HCT116 (cell line): Measurements from ENCODE around the gene TMEM244. TPM values are rescaled to one million over a fixed set of nuclear protein-coding genes. Genes with fewer than 3 reads are reported as not detected.

Experiments used
- ATAC-seq: fragments of 200-7000 bp; cut with Tn5 transposase; 2 replicates; pipeline ENCODE4 v1.9.1; 2020; ENCODE audit warnings: mild to moderate bottlenecking, moderate library complexity
- BruUV-seq: library from RNA; stranded (reverse); fragments of 400-500 nt; replicated peaks from 2 replicates; lab custom pipeline; 2021; lab: Mats Ljungman, UMichigan
- CTCF ChIA-PET: fragments of 300-600 bp; sonication (Branson Sonifier 250); formaldehyde crosslinking; loops from one replicate; lab custom pipeline; 2021; ENCODE audit warnings: antibody characterized with exemption; lab: Charles Lee
- POLR2A ChIA-PET: fragments of 300-600, 350-600 bp; sonication (Branson Sonifier 250); formaldehyde crosslinking; loops from one replicate; lab custom pipeline; 2021; ENCODE audit warnings: antibody characterized with exemption; lab: Charles Lee
- RAD21 ChIA-PET, 2 experiments: fragments of 300-600 bp; sonication (Branson Sonifier 250); formaldehyde crosslinking; loops; one replicate each; lab custom pipeline; 2023; ENCODE audit warnings: low total read pairs in 2 of 2; ENCODE audit not compliant: uncharacterized antibody in 2 of 2, unreplicated experiment in 2 of 2, low non-redundant PET in 1 of 2; lab: Charles Lee
- DNase-seq: peaks from one replicate; pipeline ENCODE4 v3.0.0-alpha.2; 2010; ENCODE audit warnings: low read depth, low spot score
- H2AFZ ChIP-seq: fragments of 200-600 bp; shearing (Covaris generic), sonication (generic); 2 replicates; pipeline ENCODE4 v1.6.1; 2017; ENCODE audit warnings: low read depth, mixed run types, mixed read lengths, antibody characterized with exemption, low read length; ENCODE audit not compliant: poor library complexity, severe bottlenecking
- H3K27ac ChIP-seq: 2 replicates; pipeline ENCODE4 v1.5.1; 2012; ENCODE audit warnings: low read depth, low read length
- H3K27me3 ChIP-seq: fragments of 200-600 bp; sonication (generic); 2 replicates; pipeline ENCODE4 v1.6.1; 2016; ENCODE audit warnings: mixed run types, low read length, mixed read lengths; ENCODE audit not compliant: insufficient read depth
- H3K36me3 ChIP-seq, 2 experiments: fragments of 200-500 bp in 1 of 2; fragments of 200-600 bp in 1 of 2; sonication (Bioruptor generic) in 1 of 2; sonication (generic) in 1 of 2; 2 replicates each; pipeline versions ENCODE4 v1.5.1 to v1.6.1; 2014 to 2016; ENCODE audit warnings: low read length in 2 of 2, inconsistent platforms in 1 of 2, mixed read lengths in 1 of 2, mixed run types in 1 of 2; ENCODE audit not compliant: insufficient read depth in 2 of 2, control insufficient read depth in 1 of 2
- H3K4me1 ChIP-seq, 2 experiments: fragments of 200-600 bp in 1 of 2; sonication (generic) in 1 of 2; 2 replicates each; pipeline versions ENCODE4 v1.5.1 to v1.6.1; 2012 to 2017; ENCODE audit warnings: low read length in 2 of 2, inconsistent platforms in 1 of 2, mild to moderate bottlenecking in 1 of 2, mixed read lengths in 1 of 2, mixed run types in 1 of 2, moderate library complexity in 1 of 2; ENCODE audit not compliant: insufficient read depth in 2 of 2, control insufficient read depth in 1 of 2
- H3K4me2 ChIP-seq: fragments of 200-600 bp; sonication (generic); 2 replicates; pipeline ENCODE4 v1.6.1; 2017; ENCODE audit warnings: mixed run types, low read length, mixed read lengths
- H3K4me3 ChIP-seq, 2 experiments: fragments of 200-600 bp in 1 of 2; sonication (generic) in 1 of 2; replicated peaks in 1 of 2; 2 replicates each; pipeline ENCODE4 v1.5.1; 2011 to 2016; ENCODE audit warnings: low read length in 2 of 2, control low read depth in 1 of 2, low read depth in 1 of 2, mild to moderate bottlenecking in 1 of 2, mixed read lengths in 1 of 2, mixed run types in 1 of 2
- H3K79me2 ChIP-seq: fragments of 200-600 bp; sonication (generic); 2 replicates; pipeline ENCODE4 v1.6.1; 2017; ENCODE audit warnings: mild to moderate bottlenecking, mixed run types, low read length, moderate library complexity, mixed read lengths; ENCODE audit not compliant: insufficient read depth
- H3K9ac ChIP-seq: fragments of 200-600 bp; sonication (generic); 2 replicates; pipeline ENCODE4 v1.6.1; 2016; ENCODE audit warnings: low read length, mixed read lengths
- H3K9me2 ChIP-seq: fragments of 200-600 bp; sonication (generic), shearing (Covaris generic); 2 replicates; pipeline ENCODE4 v1.6.1; 2017; ENCODE audit warnings: mixed run types, mild to moderate bottlenecking, moderate library complexity; ENCODE audit not compliant: insufficient read depth
- H3K9me3 ChIP-seq, 2 experiments: fragments of 200-500 bp in 1 of 2; fragments of 200-600 bp in 1 of 2; sonication (Bioruptor generic) in 1 of 2; sonication (generic) in 1 of 2; 2 replicates each; pipeline ENCODE4 v1.6.1; 2014 to 2017; ENCODE audit warnings: low read length in 2 of 2, mixed read lengths in 2 of 2, inconsistent platforms in 1 of 2, low read depth in 1 of 2, mild to moderate bottlenecking in 1 of 2, mixed run types in 1 of 2, moderate library complexity in 1 of 2; ENCODE audit not compliant: control insufficient read depth in 1 of 2, insufficient read depth in 1 of 2
- H4K20me1 ChIP-seq: fragments of 200-600 bp; sonication (generic), shearing (Covaris generic); 2 replicates; pipeline ENCODE4 v1.6.1; 2017; ENCODE audit warnings: mixed run types, mild to moderate bottlenecking, moderate library complexity; ENCODE audit not compliant: insufficient read depth
- ATF3 ChIP-seq: IDR thresholded peaks from 2 replicates; pipeline ENCODE4 v1.6.1; 2012
- CBX3 ChIP-seq: IDR thresholded peaks from 2 replicates; pipeline ENCODE4 v1.6.1; 2012; ENCODE audit warnings: low read depth
- CEBPB ChIP-seq: IDR thresholded peaks from 2 replicates; pipeline ENCODE4 v1.6.1; 2012; ENCODE audit warnings: low read depth
- EGR1 ChIP-seq: IDR thresholded peaks from 2 replicates; pipeline ENCODE4 v1.6.1; 2012; ENCODE audit warnings: low read depth
- EZH2 ChIP-seq: fragments of 200-600 bp; sonication (generic); IDR thresholded peaks from 2 replicates; pipeline ENCODE4 v1.6.1; 2017; ENCODE audit warnings: antibody characterized with exemption, mixed run types
- EZH2phosphoT487 ChIP-seq: fragments of 200-600 bp; IDR thresholded peaks from 2 replicates; pipeline ENCODE4 v1.6.1; 2018; ENCODE audit warnings: antibody characterized with exemption, borderline replicate concordance
- FOSL1 ChIP-seq: IDR thresholded peaks from 2 replicates; pipeline ENCODE4 v1.6.1; 2012; ENCODE audit warnings: low read depth
- JUND ChIP-seq: IDR thresholded peaks from 2 replicates; pipeline ENCODE4 v1.6.1; 2012
- MAX ChIP-seq: IDR thresholded peaks from 2 replicates; pipeline ENCODE4 v1.6.1; 2012
- POLR2A ChIP-seq: IDR thresholded peaks from 2 replicates; pipeline ENCODE4 v1.7.0; 2011; ENCODE audit warnings: borderline replicate concordance; ENCODE audit not compliant: insufficient read depth, insufficient read length; ENCODE audit errors: extremely low read depth
- POLR2AphosphoS5 ChIP-seq: IDR thresholded peaks from 2 replicates; pipeline ENCODE4 v1.6.1; 2011; ENCODE audit warnings: mild to moderate bottlenecking, low read depth, low read length, moderate library complexity
- SIN3A ChIP-seq: IDR thresholded peaks from 2 replicates; pipeline ENCODE4 v1.6.1; 2012; ENCODE audit warnings: low read depth
- SRF ChIP-seq: IDR thresholded peaks from 2 replicates; pipeline ENCODE4 v1.6.1; 2012; ENCODE audit warnings: low read depth
- YY1 ChIP-seq: IDR thresholded peaks from 2 replicates; pipeline ENCODE4 v1.6.1; 2011; ENCODE audit warnings: low read length, low read depth, moderate library complexity, mild to moderate bottlenecking; ENCODE audit not compliant: insufficient replicate concordance; ENCODE audit errors: extremely low read depth
- ZNF274 ChIP-seq: fragments of 200-500 bp; sonication (Bioruptor generic); IDR thresholded peaks from 2 replicates; pipeline ENCODE4 v1.6.1; 2014; ENCODE audit warnings: mild to moderate bottlenecking, low read depth, low read length, inconsistent platforms
- intact Hi-C: fragments of 100-400 bp; cut with micrococcal nuclease; formaldehyde crosslinking; loops from 2 replicates; pipeline ENCODE4 v1.10.0; 2022
- total RNA-seq: library from RNA; stranded (reverse); gene quantifications from one replicate; pipeline ENCODE4 v1.2.1, GENCODE V29; 2021; ENCODE audit not compliant: unreplicated experiment
- TF ChIP-seq, protein P1 (sequence below), 3 experiments: fragments of 200-600 bp in 1 of 3; sonication (generic) in 1 of 3; IDR thresholded peaks in 2 of 3; conservative IDR thresholded peaks in 1 of 3; 2 replicates each; pipeline ENCODE4 v1.5.1; 2012 to 2017; ENCODE audit warnings: low read depth in 2 of 3, low read length in 2 of 3, antibody characterized with exemption in 1 of 3, borderline replicate concordance in 1 of 3, control low read depth in 1 of 3, mild to moderate bottlenecking in 1 of 3, mixed read lengths in 1 of 3, mixed run types in 1 of 3, moderate library complexity in 1 of 3; ENCODE audit not compliant: insufficient read depth in 1 of 3
- TF ChIP-seq, protein P2 (sequence below): IDR thresholded peaks from 2 replicates; pipeline ENCODE4 v1.6.1; 2011; ENCODE audit warnings: mild to moderate bottlenecking, low read length, moderate library complexity; ENCODE audit not compliant: insufficient replicate concordance; ENCODE audit errors: extremely low read depth
- TF ChIP-seq, protein P3 (sequence below): IDR thresholded peaks from 2 replicates; pipeline ENCODE4 v1.6.1; 2012; ENCODE audit warnings: low read depth

TMEM244 gene
- total RNA-seq, 1 experiment from 2014 or later, result not detected

DNA sequence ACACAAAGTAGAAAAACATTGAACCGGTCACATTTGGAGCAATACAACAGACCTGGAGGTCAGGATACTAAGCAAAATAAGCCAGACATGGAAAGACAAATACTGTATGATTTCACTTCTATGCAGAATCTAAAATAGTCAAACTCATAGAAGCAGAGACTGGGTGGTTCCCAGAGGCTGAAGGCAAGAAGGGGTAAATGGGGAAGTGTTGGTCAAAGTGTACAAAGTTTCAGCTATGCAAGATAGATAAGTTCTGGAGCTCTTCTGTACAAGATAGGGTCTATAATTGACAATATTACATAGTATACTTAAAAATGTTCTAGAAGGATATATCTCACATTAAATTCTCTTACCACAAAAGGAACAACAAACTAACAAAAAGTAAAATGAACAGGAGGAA lies 70.3 kb downstream of the TMEM244 start (continued):
- TF ChIP-seq, protein P1, sequence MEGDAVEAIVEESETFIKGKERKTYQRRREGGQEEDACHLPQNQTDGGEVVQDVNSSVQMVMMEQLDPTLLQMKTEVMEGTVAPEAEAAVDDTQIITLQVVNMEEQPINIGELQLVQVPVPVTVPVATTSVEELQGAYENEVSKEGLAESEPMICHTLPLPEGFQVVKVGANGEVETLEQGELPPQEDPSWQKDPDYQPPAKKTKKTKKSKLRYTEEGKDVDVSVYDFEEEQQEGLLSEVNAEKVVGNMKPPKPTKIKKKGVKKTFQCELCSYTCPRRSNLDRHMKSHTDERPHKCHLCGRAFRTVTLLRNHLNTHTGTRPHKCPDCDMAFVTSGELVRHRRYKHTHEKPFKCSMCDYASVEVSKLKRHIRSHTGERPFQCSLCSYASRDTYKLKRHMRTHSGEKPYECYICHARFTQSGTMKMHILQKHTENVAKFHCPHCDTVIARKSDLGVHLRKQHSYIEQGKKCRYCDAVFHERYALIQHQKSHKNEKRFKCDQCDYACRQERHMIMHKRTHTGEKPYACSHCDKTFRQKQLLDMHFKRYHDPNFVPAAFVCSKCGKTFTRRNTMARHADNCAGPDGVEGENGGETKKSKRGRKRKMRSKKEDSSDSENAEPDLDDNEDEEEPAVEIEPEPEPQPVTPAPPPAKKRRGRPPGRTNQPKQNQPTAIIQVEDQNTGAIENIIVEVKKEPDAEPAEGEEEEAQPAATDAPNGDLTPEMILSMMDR (IDR thresholded peaks at IDR 0.05 in 2 of 3, conservative IDR thresholded peaks at IDR 0.05 in 1 of 3; ENCODE audit: borderline replicate concordance in 1 of 3, insufficient read depth in 1 of 3, low read depth in 2 of 3, low read length in 2 of 3), result no peak

DNA sequence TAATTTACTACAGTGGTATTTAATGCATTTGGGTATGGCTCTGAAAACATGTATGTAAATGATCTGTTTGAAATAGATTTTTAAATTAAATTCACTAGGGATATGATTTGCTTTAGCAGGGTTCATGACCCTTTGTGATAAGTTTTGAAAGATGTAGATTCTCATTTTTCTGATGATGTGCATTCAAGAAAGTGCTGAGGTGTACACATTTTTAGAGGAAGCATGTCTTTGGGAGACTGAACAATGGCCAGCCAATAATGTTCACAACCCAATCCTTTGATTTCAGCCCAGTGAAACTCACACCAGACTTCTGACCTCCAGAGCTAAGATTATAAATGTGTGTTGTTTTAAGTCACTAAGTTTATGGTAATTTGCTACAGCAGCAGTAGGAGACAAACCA lies 71.1 kb downstream of the TMEM244 start:
- peaks cover 5 to 17% of the 10 kb centered on the region in 2 experiments; a peak in 3 of 4 replicates for H3K4me1 ChIP-seq
- DNase-seq (no peak), ATAC-seq (no peak)
- H4K20me1 ChIP-seq, result no peaks in the 10 kb centered on the region
- no peaks in the 10 kb centered on the region for H3K27me3 ChIP-seq
- ChIA-PET CTCF (no interaction called here), POLR2A (no interaction called here), RAD21 (no interaction called here)
- H3K27ac ChIP-seq, result no peak overlapping the region
- H3K4me3 ChIP-seq, result no peak overlapping the region
- no peaks in the 10 kb centered on the region for H3K9me3 ChIP-seq
- H3K4me2 ChIP-seq, result no peak overlapping the region
- no peak overlapping the region for H3K9ac ChIP-seq
- no peaks in the 10 kb centered on the region for H3K9me2 ChIP-seq
- H3K36me3 ChIP-seq, result no peaks in the 10 kb centered on the region
- BruUV-seq, result no TSS peak
- H2AFZ ChIP-seq, result no peak overlapping the region
- intact Hi-C loops, result loop anchor here (5.0 to 10.0 kb wide), 2 partner anchors 52 to 145 kb away; no protein-coding TSS in a partner anchor
- H3K79me2 ChIP-seq, result no peaks in the 10 kb centered on the region
- TF ChIP-seq EGR1, result no peak
- TF ChIP-seq ZNF274, result no peak
- TF ChIP-seq MAX, result no peak
- TF ChIP-seq POLR2A, result no peak
- no peak for TF ChIP-seq EZH2phosphoT487
- no peak for TF ChIP-seq POLR2AphosphoS5
- TF ChIP-seq, protein P2, sequence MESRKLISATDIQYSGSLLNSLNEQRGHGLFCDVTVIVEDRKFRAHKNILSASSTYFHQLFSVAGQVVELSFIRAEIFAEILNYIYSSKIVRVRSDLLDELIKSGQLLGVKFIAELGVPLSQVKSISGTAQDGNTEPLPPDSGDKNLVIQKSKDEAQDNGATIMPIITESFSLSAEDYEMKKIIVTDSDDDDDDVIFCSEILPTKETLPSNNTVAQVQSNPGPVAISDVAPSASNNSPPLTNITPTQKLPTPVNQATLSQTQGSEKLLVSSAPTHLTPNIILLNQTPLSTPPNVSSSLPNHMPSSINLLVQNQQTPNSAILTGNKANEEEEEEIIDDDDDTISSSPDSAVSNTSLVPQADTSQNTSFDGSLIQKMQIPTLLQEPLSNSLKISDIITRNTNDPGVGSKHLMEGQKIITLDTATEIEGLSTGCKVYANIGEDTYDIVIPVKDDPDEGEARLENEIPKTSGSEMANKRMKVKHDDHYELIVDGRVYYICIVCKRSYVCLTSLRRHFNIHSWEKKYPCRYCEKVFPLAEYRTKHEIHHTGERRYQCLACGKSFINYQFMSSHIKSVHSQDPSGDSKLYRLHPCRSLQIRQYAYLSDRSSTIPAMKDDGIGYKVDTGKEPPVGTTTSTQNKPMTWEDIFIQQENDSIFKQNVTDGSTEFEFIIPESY, result no peak
- no peak for TF ChIP-seq YY1
- TF ChIP-seq, protein P3, sequence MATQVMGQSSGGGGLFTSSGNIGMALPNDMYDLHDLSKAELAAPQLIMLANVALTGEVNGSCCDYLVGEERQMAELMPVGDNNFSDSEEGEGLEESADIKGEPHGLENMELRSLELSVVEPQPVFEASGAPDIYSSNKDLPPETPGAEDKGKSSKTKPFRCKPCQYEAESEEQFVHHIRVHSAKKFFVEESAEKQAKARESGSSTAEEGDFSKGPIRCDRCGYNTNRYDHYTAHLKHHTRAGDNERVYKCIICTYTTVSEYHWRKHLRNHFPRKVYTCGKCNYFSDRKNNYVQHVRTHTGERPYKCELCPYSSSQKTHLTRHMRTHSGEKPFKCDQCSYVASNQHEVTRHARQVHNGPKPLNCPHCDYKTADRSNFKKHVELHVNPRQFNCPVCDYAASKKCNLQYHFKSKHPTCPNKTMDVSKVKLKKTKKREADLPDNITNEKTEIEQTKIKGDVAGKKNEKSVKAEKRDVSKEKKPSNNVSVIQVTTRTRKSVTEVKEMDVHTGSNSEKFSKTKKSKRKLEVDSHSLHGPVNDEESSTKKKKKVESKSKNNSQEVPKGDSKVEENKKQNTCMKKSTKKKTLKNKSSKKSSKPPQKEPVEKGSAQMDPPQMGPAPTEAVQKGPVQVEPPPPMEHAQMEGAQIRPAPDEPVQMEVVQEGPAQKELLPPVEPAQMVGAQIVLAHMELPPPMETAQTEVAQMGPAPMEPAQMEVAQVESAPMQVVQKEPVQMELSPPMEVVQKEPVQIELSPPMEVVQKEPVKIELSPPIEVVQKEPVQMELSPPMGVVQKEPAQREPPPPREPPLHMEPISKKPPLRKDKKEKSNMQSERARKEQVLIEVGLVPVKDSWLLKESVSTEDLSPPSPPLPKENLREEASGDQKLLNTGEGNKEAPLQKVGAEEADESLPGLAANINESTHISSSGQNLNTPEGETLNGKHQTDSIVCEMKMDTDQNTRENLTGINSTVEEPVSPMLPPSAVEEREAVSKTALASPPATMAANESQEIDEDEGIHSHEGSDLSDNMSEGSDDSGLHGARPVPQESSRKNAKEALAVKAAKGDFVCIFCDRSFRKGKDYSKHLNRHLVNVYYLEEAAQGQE, result no peak
- no peak for TF ChIP-seq FOSL1
- TF ChIP-seq CEBPB, result no peak
- TF ChIP-seq EZH2, result no peak
- TF ChIP-seq ATF3, result no peak
- TF ChIP-seq CBX3, result no peak
- TF ChIP-seq JUND, result no peak
- no peak for TF ChIP-seq SRF
- TF ChIP-seq SIN3A, result no peak
